ENCODE measurements around the gene HMGCL.
"Not testable (repeated sequence)": the region's sequence is repeated elsewhere in the genome, so short reads cannot be mapped to it uniquely, and the experiment has no call there.

Gene HMGCL

GRCh38 chr1:23825762-23826522 is 713 bp upstream of the HMGCL start:
- no peak for DNase-seq

GRCh38 chr1:23824711-23825075 is 536 bp downstream of the HMGCL start:
- no peak for DNase-seq

- no peak for DNase-seq
Measured at GRCh38 chr1:23823767-23824166, 1.5 kb downstream of the HMGCL start.

GRCh38 chr1:23817633-23818032 is 7.6 kb downstream of the HMGCL start:
- DNase-seq: no peak

- no peak for DNase-seq
Measured at GRCh38 chr1:23816906-23817305, 8.3 kb downstream of the HMGCL start.

GRCh38 chr1:23816361-23816760 is 8.9 kb downstream of the HMGCL start:
- DNase-seq: no peak

- no peak for DNase-seq
Measured at GRCh38 chr1:23814016-23814415, 11.2 kb downstream of the HMGCL start.

- peak; percentile 74 for DNase-seq
Measured at GRCh38 chr1:23810818-23811540, 14.2 kb downstream of the HMGCL start.

- DNase-seq: peak; percentile 87
Measured at GRCh38 chr1:23809751-23810171, 15.5 kb downstream of the HMGCL start.

- no peak for DNase-seq
Measured at GRCh38 chr1:23807453-23807852, 17.8 kb downstream of the HMGCL start.

- no peak for DNase-seq
Measured at GRCh38 chr1:23806280-23806679, 18.9 kb downstream of the HMGCL start.

GRCh38 chr1:23805025-23805424 is 20.2 kb downstream of the HMGCL start:
- no peak for DNase-seq

GRCh38 chr1:23804183-23804835 is 20.9 kb downstream of the HMGCL start:
- no peak for DNase-seq

- no peak for DNase-seq
Measured at GRCh38 chr1:23803674-23804073, 21.6 kb downstream of the HMGCL start.

- DNase-seq: not testable (repeated sequence)
Measured at GRCh38 chr1:23802809-23803342, 22.4 kb downstream of the HMGCL start.

- no peak for DNase-seq
Measured at GRCh38 chr1:23801876-23802275, 23.4 kb downstream of the HMGCL start.

GRCh38 chr1:23801338-23801748 is 23.9 kb downstream of the HMGCL start:
- no peak for DNase-seq

- peak; percentile 96 for DNase-seq
Measured at GRCh38 chr1:23800400-23801337, 24.6 kb downstream of the HMGCL start, which contains the start of gene GALE. TSS of gene GALE (minus strand) at chr1:23800754. CDS start at chr1:23799007, 1,747 bp downstream.

- DNase-seq: peak; percentile 68
Measured at GRCh38 chr1:23799570-23800399, 25.4 kb downstream of the HMGCL start.

GRCh38 chr1:23799255-23799569 is 26.0 kb downstream of the HMGCL start:
- no peak for DNase-seq

GRCh38 chr1:23798662-23799142 is 26.5 kb downstream of the HMGCL start:
- DNase-seq: no peak
